HUDEP-2 (cell line): ENCODE data around the gene TNFSF18.
"Not testable (repeated sequence)": the region's sequence is repeated elsewhere in the genome, so short reads cannot be mapped to it uniquely, and the experiment has no call there.

ENCODE experiments used
- DNase-seq, 76 experiments: peaks; one replicate each; lab custom pipeline; 2025; ENCODE audit not compliant: unreplicated experiment in 76 of 76; lab: John Stamatoyannopoulos, UW

The TNFSF18 gene

GRCh38 chr1:173050865-173051264, at the start of gene TNFSF18:
TNFSF18 (minus strand) TSS chr1:173050941; CDS start chr1:173050896, 45 bp downstream.
- DNase-seq, result no peak

GRCh38 chr1:173099166-173099565, 48.4 kb upstream of the TNFSF18 start:
- no peak for DNase-seq

- no peak for DNase-seq
These were observed 47.4 kb upstream of the TNFSF18 start for GRCh38 chr1:173098117-173098516.

DNA sequence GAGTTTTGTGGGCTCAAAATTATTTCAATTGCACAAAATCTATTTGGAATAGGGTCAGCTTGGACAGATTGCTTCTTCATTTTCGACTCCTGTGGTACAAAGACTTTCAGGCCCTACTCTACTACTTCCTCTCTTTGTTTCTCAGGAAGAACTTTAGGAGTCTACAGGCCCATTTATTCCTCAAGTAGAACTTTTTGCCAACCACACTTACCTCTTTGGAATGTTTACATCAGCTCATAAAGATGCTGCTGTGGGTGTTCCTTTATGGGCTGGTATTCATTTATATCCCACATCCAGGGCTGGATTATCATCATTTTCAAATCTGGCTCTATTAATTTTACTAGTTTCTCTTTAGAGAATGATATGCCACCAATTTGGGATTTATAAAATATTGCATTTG, 46.3 kb upstream of the TNFSF18 start:
- no peak for DNase-seq

DNA sequence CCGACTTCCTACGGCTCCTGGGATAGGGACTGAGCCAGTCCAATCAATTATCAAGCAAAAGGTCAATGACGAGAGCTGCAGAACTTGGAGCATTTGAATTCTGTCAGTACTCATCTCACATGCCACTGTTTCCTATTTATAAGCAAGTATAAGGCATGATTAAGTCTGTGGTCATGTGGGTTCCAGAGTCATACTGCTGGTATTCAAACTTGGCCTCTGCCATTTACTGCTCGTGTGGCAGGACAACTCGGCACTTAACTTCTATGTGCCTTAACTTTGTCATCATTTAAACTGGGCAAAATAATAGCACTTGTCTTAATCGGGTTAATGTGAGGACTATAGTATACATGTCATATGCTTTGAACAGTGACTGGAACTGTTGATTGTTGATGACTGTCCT, 44.9 kb upstream of the TNFSF18 start:
- no peak for DNase-seq

DNA sequence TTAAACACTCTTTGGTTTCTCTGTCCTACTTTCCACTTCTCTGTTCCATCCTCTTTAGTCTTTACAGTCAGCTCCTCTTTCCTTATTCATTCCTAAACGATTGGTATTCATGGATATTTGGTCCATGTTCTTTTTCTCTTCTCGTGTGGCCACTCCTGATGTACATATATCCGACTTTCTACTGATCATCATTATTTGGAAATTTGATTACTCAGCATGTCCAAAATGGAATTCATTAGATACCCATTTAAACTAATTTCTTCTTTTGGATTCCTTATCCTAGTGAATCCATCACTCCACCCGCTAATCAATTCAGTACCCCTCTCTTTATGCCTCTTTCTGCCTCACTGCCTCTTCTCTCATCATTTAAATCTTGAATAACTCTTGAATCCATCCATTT, 43.8 kb upstream of the TNFSF18 start:
- DNase-seq, result no peak

- DNase-seq, result no peak
These were observed 43.1 kb upstream of the TNFSF18 start for GRCh38 chr1:173093691-173094445.

- no peak for DNase-seq
These were observed 33.6 kb upstream of the TNFSF18 start for GRCh38 chr1:173084292-173084691.

- no peak for DNase-seq
These were observed 32.2 kb upstream of the TNFSF18 start for GRCh38 chr1:173082913-173083312.

DNA sequence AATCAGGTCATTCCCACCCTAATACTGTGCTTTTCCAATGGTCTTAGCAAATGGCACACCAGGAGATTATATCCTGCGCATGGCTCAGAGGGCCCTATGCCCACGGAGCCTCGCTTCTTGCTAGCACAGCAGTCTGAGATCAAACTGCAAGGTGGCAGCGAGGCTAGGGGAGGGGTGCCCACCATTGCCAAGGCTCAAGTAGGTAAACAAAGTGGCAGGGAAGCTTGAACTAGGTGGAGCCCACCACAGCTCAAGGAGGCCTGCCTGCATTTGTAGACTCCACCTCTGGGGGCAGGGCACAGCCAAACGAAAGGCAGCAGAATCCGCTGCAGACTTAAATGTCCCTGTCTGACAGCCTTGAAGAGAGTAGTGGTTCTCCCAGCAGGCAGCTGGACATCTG, 23.5 kb upstream of the TNFSF18 start:
- not testable (repeated sequence) for DNase-seq

GRCh38 chr1:173064011-173064410, 13.3 kb upstream of the TNFSF18 start:
- DNase-seq, result no peak

DNA sequence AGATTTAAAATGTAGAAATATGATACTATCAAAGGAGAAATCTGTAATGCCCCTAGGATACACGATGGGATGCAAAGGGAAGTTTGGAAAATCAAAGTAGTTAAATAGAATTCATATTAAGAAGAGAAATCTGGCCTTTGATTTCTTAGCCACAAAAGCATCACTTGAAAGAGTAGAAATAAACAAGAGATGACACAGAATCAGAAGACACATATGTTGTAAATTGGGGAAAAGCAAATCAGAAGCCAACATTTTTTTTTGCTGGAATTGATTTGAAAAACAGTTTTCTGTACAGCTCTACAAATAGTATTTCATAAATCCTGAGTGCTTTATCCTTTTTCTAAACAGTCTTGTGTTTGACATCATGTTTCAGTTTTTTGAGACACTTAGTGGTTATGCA, 12.4 kb upstream of the TNFSF18 start:
- DNase-seq, result no peak

- no peak for DNase-seq
These were observed 11.6 kb upstream of the TNFSF18 start for GRCh38 chr1:173062150-173062938.

- no peak for DNase-seq
These were observed 7.8 kb upstream of the TNFSF18 start for GRCh38 chr1:173058556-173058955.

GRCh38 chr1:173057984-173058383, 7.2 kb upstream of the TNFSF18 start:
- no peak for DNase-seq

- no peak for DNase-seq
These were observed 5.6 kb upstream of the TNFSF18 start for GRCh38 chr1:173056365-173056764.

- no peak for DNase-seq
These were observed 2.0 kb upstream of the TNFSF18 start for GRCh38 chr1:173052681-173053196.

DNA sequence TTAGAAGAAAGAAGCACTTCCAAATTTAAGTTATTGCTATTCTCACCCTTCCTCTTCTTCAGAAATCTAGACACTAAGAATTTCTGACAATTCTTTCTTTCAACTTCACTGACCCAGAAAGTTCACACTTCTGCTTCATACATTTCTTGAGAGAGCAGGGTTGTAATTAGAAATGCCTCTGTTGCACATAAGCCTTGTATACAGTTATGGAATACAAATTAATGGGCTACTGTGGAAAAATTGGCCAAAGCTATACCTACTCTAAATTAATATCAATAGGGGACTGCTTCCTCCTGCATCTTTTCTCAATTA, 1.5 kb downstream of the TNFSF18 start:
- DNase-seq, result no peak

DNA sequence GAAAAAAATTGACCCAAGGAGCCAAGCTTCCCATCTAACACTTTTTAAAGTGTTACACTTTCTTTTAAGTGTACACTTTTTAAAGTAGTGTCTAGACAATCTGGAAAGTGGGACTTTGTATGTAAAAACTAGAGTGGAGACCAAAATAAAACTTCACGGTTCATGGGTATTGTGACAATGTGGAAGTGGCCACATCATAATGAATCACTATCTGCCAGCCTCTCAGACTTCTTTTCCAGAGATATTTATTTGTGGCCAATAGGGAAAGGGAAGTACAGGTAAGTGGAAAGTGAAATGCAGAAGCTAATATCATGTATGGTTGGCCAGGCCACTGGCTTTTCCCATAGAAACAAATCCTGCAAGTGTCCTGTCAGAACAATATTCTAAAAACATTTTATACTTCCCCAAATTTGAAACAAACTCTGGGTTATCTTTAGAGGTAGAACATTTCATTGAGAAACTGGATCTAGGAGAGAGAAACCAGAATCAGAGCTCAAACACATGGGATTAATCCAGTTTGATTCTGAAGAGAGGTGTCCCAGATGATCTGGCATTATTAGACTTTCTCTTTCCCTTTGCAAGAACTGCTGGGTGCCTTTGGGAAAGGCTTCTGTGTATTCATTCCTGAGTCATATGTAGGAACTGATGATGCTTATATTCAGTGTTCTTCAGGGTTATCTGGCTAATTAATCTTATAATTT, 2.0 kb downstream of the TNFSF18 start:
- no peak for DNase-seq

DNA sequence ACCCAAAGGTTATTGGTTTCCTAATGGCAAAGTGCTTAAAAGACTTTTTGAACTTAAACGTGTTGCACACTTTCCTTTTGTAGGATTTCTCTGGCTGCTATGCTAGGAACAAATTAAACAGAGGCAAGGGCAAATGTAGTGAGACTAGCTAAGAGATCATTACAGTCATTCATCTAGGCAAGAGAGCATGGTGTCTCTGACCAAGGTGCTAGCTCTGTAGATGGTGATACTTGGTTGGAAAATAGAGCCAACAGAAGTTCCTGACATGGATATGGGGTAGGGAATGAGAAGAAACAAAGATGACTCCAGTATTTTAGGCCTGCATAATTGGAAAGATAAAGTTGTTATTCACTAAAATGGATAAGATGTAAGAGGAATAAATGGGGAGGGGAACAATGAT, 6.1 kb downstream of the TNFSF18 start:
- no peak for DNase-seq

DNA sequence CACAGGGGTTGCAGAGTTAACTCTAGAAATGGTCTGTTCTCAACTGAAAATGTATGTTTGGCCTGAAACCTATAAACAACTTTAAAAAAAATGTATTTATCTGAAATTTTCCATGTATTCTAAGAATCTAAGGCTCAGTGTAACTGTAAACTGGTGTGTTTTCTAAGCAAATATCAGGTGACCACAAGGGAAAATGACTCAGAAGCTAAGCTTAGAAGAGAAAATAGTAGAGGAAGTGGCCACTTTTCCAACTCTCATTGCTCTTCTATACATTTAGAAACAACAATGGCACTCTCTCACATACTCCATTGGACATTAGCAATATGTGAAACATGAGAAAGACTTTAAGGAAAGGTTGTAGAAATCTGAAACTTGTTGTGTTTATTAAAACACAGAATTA, 7.5 kb downstream of the TNFSF18 start:
- DNase-seq, result no peak
